HG03521 (cell line): Measurements from ENCODE around the gene AP1AR.
A peak's percentile ranks its signal among the peaks of the same experiment; 100 is the strongest.
"Not testable (repeated sequence)": the region's sequence is repeated elsewhere in the genome, so short reads cannot be mapped to it uniquely, and the experiment has no call there.

Experiments used
- ATAC-seq: cut with Tn5 transposase; IDR thresholded peaks from one replicate; pipeline ENCODE4 v1.9.1; 2021; ENCODE audit warnings: mild to moderate bottlenecking, moderate library complexity; ENCODE audit not compliant: unreplicated experiment

AP1AR gene

GRCh38 chr4:112231779-112232713 lies at the start of gene AP1AR:
AP1AR (plus strand) TSS chr4:112231787; CDS start chr4:112232092, 305 bp downstream.
- peak; percentile 63 for ATAC-seq

- no peak for ATAC-seq
Measured at GRCh38 chr4:112182604-112183003, 49.0 kb upstream of the AP1AR start.

- ATAC-seq, result no peak
Measured at GRCh38 chr4:112183252-112183651, 48.3 kb upstream of the AP1AR start.

- no peak for ATAC-seq
Measured at GRCh38 chr4:112184438-112184837, 47.1 kb upstream of the AP1AR start.

- ATAC-seq, result no peak
Measured at GRCh38 chr4:112185334-112185733, 46.3 kb upstream of the AP1AR start.

- ATAC-seq, result no peak
Measured at GRCh38 chr4:112185740-112186670, 45.6 kb upstream of the AP1AR start.

GRCh38 chr4:112189754-112190153 lies 41.8 kb upstream of the AP1AR start:
- no peak for ATAC-seq

GRCh38 chr4:112190684-112191083 lies 40.9 kb upstream of the AP1AR start:
- ATAC-seq, result no peak

- ATAC-seq, result no peak
Measured at GRCh38 chr4:112196461-112196860, 35.1 kb upstream of the AP1AR start.

- ATAC-seq, result no peak
Measured at GRCh38 chr4:112199041-112199440, 32.5 kb upstream of the AP1AR start.

GRCh38 chr4:112201915-112202505 lies 29.6 kb upstream of the AP1AR start:
- ATAC-seq, result no peak

- ATAC-seq, result no peak
Measured at GRCh38 chr4:112203593-112203992, 28.0 kb upstream of the AP1AR start.

GRCh38 chr4:112206431-112206830 lies 25.2 kb upstream of the AP1AR start:
- ATAC-seq, result no peak

- ATAC-seq, result not testable (repeated sequence)
Measured at GRCh38 chr4:112208137-112209095, 23.2 kb upstream of the AP1AR start.

GRCh38 chr4:112210777-112211176 lies 20.8 kb upstream of the AP1AR start:
- no peak for ATAC-seq

- no peak for ATAC-seq
Measured at GRCh38 chr4:112213091-112213490, 18.5 kb upstream of the AP1AR start.

- ATAC-seq, result no peak
Measured at GRCh38 chr4:112213856-112214255, 17.7 kb upstream of the AP1AR start.

- ATAC-seq, result no peak
Measured at GRCh38 chr4:112214390-112215264, 17.0 kb upstream of the AP1AR start.

- no peak for ATAC-seq
Measured at GRCh38 chr4:112219826-112220366, 11.7 kb upstream of the AP1AR start.
